ENCODE results near the gene TUBB4B.

GRCh38 chr9:137235424-137236237, 5.5 kb upstream of the TUBB4B start:
- no peak for TF ChIP-seq CTCF (conservative IDR thresholded peaks at IDR 0.05 in 1 of 2, IDR thresholded peaks at IDR 0.05 in 1 of 2; ENCODE audit: extremely low read depth in 1 of 2, insufficient read depth in 1 of 2, low read depth in 1 of 2, low read length in 2 of 2)
- TF ChIP-seq EZH2 (IDR thresholded peaks at IDR 0.05; ENCODE audit: borderline replicate concordance, low read length), result no peak
